ENCODE data around the gene KLLN.
"Not testable (repeated sequence)": the region's sequence is repeated elsewhere in the genome, so short reads cannot be mapped to it uniquely, and the experiment has no call there.

The KLLN gene

DNA sequence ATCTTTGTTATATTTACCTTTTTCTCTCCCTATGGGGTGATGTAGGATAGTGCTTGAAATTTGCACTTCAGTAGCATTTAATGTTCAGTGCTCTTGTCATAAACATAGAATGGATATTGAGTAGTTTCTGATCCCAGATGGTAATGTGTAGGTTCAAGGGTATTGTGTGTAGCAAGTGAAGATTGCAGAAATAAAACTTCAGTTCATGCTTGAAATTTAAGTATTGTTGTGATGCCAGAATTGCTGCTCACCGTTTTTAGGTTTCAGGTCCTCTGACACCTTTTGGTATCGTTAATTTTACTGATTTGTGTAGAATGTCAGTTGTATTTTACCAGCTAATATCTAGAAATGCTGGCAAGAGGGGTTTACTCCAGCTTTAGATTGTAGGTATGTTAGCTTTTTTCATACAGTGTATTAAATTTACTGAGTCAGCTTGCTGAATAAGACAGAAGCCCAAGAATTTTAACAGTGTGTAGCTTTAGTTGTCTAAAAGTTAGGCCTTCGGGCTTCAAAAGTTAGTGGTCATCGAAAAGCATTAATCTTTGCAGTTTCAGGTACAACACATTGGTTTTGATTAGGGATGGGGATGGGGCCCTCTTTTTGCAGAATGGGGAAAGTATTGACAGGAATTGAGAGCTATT lies 2.0 kb upstream of the KLLN start:
- H3K9me3 ChIP-seq (ENCODE audit: control insufficient read depth in 1 of 2, low read length in 2 of 2), result no peaks in the 10 kb centered on the region
- peak overlapping the region; percentile 98 to 99 for H3K4me3 ChIP-seq (ENCODE audit: low read depth in 1 of 2, low read length in 2 of 2)
- peak overlapping the region; percentile 93 for H3K27ac ChIP-seq (ENCODE audit: low read length)
- no peaks in the 10 kb centered on the region for H3K27me3 ChIP-seq (ENCODE audit: low read depth, low read length)
- peaks cover 4 to 21% of the 10 kb centered on the region in 2 donors for H3K4me1 ChIP-seq (ENCODE audit: control insufficient read depth in 1 of 2, insufficient read depth in 2 of 2, low read length in 2 of 2)
- no peaks in the 10 kb centered on the region for H3K36me3 ChIP-seq (ENCODE audit: control insufficient read depth in 1 of 2, insufficient read depth in 2 of 2, low read length in 2 of 2)

DNA sequence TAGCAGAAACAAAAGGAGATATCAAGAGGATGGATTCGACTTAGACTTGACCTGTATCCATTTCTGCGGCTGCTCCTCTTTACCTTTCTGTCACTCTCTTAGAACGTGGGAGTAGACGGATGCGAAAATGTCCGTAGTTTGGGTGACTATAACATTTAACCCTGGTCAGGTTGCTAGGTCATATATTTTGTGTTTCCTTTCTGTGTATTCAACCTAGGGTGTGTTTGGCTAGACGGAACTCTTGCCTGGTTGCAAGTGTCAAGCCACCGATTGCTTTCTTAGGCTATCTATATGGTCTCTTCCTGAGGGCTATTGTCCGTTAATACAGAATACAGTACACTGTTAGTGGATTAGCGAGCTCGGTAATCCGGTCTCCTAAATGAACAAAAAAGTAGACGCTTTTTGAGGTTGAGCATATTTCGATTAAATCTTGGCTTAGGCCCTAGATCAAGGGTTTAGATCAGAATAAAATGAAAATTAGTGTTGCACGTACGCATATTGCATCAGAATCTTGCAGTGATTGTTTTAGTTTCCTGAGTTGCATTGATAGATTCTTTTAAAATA lies 1.2 kb upstream of the KLLN start:
- Histone ChIP-seq H3K4me3 (ENCODE audit: low read depth in 1 of 2, low read length in 2 of 2) (peak overlapping the region; percentile 98 to 99), H3K9me3 (ENCODE audit: control insufficient read depth in 1 of 2, low read length in 2 of 2) (no peaks in the 10 kb centered on the region), H3K4me1 (ENCODE audit: control insufficient read depth in 1 of 2, insufficient read depth in 2 of 2, low read length in 2 of 2) (peaks cover 0 to 14% of the 10 kb centered on the region in 2 donors), H3K27me3 (ENCODE audit: low read depth, low read length) (no peaks in the 10 kb centered on the region), H3K36me3 (ENCODE audit: control insufficient read depth in 1 of 2, insufficient read depth in 2 of 2, low read length in 2 of 2) (no peaks in the 10 kb centered on the region), H3K27ac (ENCODE audit: low read length) (peak overlapping the region; percentile 93)

DNA sequence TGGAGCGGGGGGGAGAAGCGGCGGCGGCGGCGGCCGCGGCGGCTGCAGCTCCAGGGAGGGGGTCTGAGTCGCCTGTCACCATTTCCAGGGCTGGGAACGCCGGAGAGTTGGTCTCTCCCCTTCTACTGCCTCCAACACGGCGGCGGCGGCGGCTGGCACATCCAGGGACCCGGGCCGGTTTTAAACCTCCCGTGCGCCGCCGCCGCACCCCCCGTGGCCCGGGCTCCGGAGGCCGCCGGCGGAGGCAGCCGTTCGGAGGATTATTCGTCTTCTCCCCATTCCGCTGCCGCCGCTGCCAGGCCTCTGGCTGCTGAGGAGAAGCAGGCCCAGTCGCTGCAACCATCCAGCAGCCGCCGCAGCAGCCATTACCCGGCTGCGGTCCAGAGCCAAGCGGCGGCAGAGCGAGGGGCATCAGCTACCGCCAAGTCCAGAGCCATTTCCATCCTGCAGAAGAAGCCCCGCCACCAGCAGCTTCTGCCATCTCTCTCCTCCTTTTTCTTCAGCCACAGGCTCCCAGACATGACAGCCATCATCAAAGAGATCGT lies 690 bp upstream of the KLLN start:
- H3K36me3 ChIP-seq (ENCODE audit: control insufficient read depth in 1 of 2, insufficient read depth in 2 of 2, low read length in 2 of 2); H3K9me3 ChIP-seq (ENCODE audit: control insufficient read depth in 1 of 2, low read length in 2 of 2); H3K27me3 ChIP-seq (ENCODE audit: low read depth, low read length): not testable (repeated sequence)
- H3K27ac ChIP-seq (ENCODE audit: low read length), result peak overlapping the region; percentile 93
- H3K4me1 ChIP-seq (ENCODE audit: control insufficient read depth in 1 of 2, insufficient read depth in 2 of 2, low read length in 2 of 2), result peaks cover 0 to 11% of the 10 kb centered on the region in 2 donors
- peak overlapping the region; percentile 98 to 99 for H3K4me3 ChIP-seq (ENCODE audit: low read depth in 1 of 2, low read length in 2 of 2)

DNA sequence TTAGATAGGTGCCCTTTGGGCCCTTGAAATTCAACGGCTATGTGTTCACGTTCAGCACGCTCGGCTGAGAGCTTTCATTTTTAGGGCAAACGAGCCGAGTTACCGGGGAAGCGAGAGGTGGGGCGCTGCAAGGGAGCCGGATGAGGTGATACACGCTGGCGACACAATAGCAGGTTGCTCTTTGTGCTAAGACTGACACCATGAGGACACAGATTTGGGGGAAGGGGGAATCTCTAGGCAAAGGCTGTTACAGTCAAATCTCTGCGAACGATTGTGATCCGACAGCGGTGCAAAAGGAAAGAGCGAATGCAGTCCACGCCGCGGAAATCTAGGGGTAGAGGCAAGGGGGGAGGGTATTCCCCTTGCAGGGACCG lies 667 bp downstream of the KLLN start:
- H3K27me3 ChIP-seq (ENCODE audit: low read depth, low read length), result no peaks in the 10 kb centered on the region
- peak overlapping the region; percentile 98 to 99 for H3K4me3 ChIP-seq (ENCODE audit: low read depth in 1 of 2, low read length in 2 of 2)
- H3K36me3 ChIP-seq (ENCODE audit: control insufficient read depth in 1 of 2, insufficient read depth in 2 of 2, low read length in 2 of 2), result no peaks in the 10 kb centered on the region
- no peaks in the 10 kb centered on the region for H3K4me1 ChIP-seq (ENCODE audit: control insufficient read depth in 1 of 2, insufficient read depth in 2 of 2, low read length in 2 of 2)
- peak overlapping the region; percentile 93 for H3K27ac ChIP-seq (ENCODE audit: low read length)
- no peaks in the 10 kb centered on the region for H3K9me3 ChIP-seq (ENCODE audit: control insufficient read depth in 1 of 2, low read length in 2 of 2)

DNA sequence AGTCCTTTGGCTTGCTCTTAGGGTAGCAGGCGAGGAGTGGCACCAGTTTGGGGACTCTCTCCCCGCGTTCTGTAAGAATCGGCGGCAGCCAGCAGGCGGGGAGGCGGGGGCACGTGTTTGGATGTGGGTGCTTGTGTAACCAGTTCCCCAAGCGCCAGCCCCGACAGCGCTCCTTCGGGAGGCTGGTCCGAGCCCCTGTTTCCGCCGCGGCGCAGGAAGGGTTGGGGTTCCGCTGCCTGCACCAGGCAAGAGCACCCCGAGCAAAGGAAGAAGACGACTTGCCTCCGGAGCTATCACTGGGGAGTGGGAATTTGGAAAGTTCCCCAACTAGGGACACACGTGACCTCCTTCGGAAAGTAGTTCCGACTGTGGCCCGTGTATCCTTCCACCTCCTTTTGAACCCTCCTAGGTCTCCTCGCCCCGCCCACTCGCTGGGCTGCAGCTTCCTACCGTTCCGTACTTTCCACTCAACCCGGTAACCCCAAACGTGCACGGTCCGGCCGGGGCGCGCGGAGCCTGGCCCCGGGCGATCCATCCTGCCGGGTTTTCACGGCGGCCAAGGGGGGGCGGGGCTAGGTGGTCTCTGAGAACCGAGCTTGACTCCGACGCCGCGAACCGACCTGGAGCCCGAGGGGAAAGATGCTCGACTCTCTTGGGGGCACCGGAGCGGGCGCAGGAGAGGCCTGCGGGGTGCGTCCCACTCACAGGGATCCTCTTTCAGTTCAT lies 1.2 kb downstream of the KLLN start:
- Histone ChIP-seq H3K27me3 (ENCODE audit: low read depth, low read length) (no peaks in the 10 kb centered on the region), H3K27ac (ENCODE audit: low read length) (peak overlapping the region; percentile 93), H3K4me3 (ENCODE audit: low read depth in 1 of 2, low read length in 2 of 2) (peak overlapping the region; percentile 98 to 99), H3K36me3 (ENCODE audit: control insufficient read depth in 1 of 2, insufficient read depth in 2 of 2, low read length in 2 of 2) (no peaks in the 10 kb centered on the region), H3K4me1 (ENCODE audit: control insufficient read depth in 1 of 2, insufficient read depth in 2 of 2, low read length in 2 of 2) (no peaks in the 10 kb centered on the region), H3K9me3 (ENCODE audit: control insufficient read depth in 1 of 2, low read length in 2 of 2) (no peaks in the 10 kb centered on the region)

DNA sequence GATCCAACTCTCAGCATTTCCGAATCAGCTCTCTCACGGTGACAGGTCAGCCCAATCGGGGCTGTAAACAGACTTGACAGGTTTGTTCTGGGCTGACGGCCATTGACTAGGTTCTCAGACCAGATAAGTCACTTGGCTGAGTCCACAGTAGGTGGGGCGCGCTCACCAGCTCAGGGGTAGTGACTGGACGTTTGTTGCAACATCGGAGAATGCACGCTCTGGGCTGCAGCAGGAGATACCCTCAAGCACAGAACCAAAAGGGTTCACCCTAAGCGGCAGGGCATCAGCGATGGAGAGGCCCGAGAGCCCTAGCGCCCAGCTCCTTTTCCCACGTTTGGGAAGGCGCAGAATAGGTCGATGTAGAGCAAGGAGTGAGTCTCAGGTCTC lies 1.8 kb downstream of the KLLN start:
- Histone ChIP-seq H3K4me3 (ENCODE audit: low read depth in 1 of 2, low read length in 2 of 2) (peak overlapping the region; percentile 98 to 99), H3K27ac (ENCODE audit: low read length) (peak overlapping the region; percentile 93), H3K36me3 (ENCODE audit: control insufficient read depth in 1 of 2, insufficient read depth in 2 of 2, low read length in 2 of 2) (no peaks in the 10 kb centered on the region), H3K27me3 (ENCODE audit: low read depth, low read length) (no peaks in the 10 kb centered on the region), H3K9me3 (ENCODE audit: control insufficient read depth in 1 of 2, low read length in 2 of 2) (no peaks in the 10 kb centered on the region), H3K4me1 (ENCODE audit: control insufficient read depth in 1 of 2, insufficient read depth in 2 of 2, low read length in 2 of 2) (no peaks in the 10 kb centered on the region)

DNA sequence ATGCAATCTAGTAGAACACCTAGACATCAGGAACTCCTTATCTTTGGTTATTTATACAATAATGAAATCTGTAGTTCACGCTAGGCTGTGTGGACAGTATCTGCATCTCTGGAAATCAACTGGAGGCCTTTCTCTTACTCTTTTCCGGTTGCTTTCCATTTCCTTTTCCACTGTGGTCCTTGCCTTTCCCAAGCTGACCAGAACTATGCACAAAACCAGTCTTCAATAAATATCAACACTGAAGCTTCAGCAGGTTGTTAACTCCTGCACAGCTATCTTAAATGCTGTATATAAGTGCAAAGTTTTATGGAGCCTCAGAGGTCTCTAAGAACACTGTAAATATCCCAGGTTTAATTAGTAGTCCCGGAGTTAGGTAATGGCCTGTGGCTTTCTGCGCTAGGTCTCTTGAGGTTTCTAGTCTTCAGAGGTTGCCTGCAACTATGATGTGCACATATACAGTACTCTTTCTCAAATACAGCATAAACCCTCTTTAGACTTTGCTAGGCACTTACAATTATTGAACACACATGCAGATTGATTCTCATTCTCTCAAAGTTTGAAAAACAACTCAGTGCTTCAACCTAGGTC lies 2.4 kb downstream of the KLLN start:
- Histone ChIP-seq H3K27me3 (ENCODE audit: low read depth, low read length) (no peaks in the 10 kb centered on the region), H3K27ac (ENCODE audit: low read length) (no peak overlapping the region), H3K4me1 (ENCODE audit: control insufficient read depth in 1 of 2, insufficient read depth in 2 of 2, low read length in 2 of 2) (no peaks in the 10 kb centered on the region), H3K36me3 (ENCODE audit: control insufficient read depth in 1 of 2, insufficient read depth in 2 of 2, low read length in 2 of 2) (no peaks in the 10 kb centered on the region), H3K4me3 (ENCODE audit: low read depth in 1 of 2, low read length in 2 of 2) (peak overlapping the region; percentile 98 to 99), H3K9me3 (ENCODE audit: control insufficient read depth in 1 of 2, low read length in 2 of 2) (no peaks in the 10 kb centered on the region)

DNA sequence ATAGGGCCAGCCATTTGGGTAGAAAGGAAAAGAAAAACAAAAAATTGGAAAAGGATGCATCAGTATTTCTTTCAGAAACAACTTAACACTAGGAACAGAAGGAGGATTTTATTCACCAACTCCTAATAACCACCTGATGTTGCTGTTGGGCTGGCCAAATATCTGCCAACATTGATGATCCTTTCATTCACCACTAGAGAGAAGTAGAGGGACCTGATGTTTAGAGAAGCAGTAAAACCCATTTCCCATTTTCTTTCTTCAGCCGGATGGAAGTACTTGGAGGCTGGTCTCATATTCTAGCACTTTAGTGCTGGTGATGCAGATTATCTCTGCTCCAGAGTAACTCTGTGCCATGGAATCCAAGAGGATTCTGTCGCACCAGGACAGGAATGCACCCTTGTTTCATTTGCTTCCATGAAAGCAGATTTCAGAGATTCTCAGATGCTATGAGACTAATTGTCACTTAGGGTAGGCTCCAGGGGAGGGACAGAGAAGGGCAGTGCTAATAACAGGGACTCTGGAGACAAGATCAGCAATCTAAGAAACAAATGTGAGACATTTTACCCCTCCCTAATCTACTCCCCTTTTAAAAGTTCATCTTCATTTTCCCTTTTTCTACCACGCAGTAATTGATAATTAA lies 3.1 kb downstream of the KLLN start:
- Histone ChIP-seq H3K27me3 (ENCODE audit: low read depth, low read length) (no peaks in the 10 kb centered on the region), H3K27ac (ENCODE audit: low read length) (no peak overlapping the region), H3K36me3 (ENCODE audit: control insufficient read depth in 1 of 2, insufficient read depth in 2 of 2, low read length in 2 of 2) (no peaks in the 10 kb centered on the region), H3K9me3 (ENCODE audit: control insufficient read depth in 1 of 2, low read length in 2 of 2) (no peaks in the 10 kb centered on the region), H3K4me3 (ENCODE audit: low read depth in 1 of 2, low read length in 2 of 2) (no peak overlapping the region), H3K4me1 (ENCODE audit: control insufficient read depth in 1 of 2, insufficient read depth in 2 of 2, low read length in 2 of 2) (no peaks in the 10 kb centered on the region)

DNA sequence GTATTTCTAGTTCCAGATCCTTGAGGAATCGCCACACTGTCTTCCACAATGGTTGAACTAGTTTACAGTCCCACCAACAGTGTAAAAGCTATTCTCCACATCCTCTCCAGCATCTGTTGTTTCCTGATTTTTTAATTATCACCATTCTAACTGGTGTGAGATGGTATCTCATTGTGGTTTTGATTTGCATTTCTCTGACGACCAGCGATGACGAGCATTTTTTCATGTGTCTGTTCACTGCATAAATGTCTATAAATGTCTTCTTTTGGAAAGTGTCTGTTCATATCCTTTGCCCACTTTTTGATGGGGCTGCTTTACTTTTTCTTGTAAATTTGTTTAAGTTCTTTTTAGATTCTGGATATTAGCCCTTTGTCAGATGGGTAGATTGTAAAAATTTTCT lies 7.7 kb downstream of the KLLN start:
- not testable (repeated sequence) for H3K27me3 ChIP-seq (ENCODE audit: low read depth, low read length); H3K4me1 ChIP-seq (ENCODE audit: control insufficient read depth in 1 of 2, insufficient read depth in 2 of 2, low read length in 2 of 2); H3K9me3 ChIP-seq (ENCODE audit: control insufficient read depth in 1 of 2, low read length in 2 of 2); H3K36me3 ChIP-seq (ENCODE audit: control insufficient read depth in 1 of 2, insufficient read depth in 2 of 2, low read length in 2 of 2); H3K4me3 ChIP-seq (ENCODE audit: low read depth in 1 of 2, low read length in 2 of 2); H3K27ac ChIP-seq (ENCODE audit: low read length)

DNA sequence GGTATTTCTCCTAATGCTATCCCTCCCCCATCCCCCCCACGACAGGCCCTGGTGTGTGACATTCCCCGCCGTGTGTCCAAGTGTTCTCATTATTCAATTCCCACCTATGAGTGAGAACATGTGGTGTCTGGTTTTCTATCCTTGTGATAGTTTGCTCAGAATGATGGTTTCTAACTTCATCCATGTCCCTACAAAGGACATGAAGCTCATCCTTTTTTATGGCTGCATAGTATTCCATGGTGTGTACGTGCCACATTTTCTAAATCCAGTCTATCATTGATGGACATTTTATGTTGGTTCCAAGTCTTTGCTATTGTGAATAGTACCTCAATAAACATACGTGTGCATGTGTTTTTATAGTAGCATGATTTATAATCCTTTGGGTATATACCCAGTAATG lies 8.1 kb downstream of the KLLN start:
- not testable (repeated sequence) for H3K4me3 ChIP-seq (ENCODE audit: low read depth in 1 of 2, low read length in 2 of 2); H3K27ac ChIP-seq (ENCODE audit: low read length); H3K27me3 ChIP-seq (ENCODE audit: low read depth, low read length); H3K36me3 ChIP-seq (ENCODE audit: control insufficient read depth in 1 of 2, insufficient read depth in 2 of 2, low read length in 2 of 2); H3K9me3 ChIP-seq (ENCODE audit: control insufficient read depth in 1 of 2, low read length in 2 of 2); H3K4me1 ChIP-seq (ENCODE audit: control insufficient read depth in 1 of 2, insufficient read depth in 2 of 2, low read length in 2 of 2)

DNA sequence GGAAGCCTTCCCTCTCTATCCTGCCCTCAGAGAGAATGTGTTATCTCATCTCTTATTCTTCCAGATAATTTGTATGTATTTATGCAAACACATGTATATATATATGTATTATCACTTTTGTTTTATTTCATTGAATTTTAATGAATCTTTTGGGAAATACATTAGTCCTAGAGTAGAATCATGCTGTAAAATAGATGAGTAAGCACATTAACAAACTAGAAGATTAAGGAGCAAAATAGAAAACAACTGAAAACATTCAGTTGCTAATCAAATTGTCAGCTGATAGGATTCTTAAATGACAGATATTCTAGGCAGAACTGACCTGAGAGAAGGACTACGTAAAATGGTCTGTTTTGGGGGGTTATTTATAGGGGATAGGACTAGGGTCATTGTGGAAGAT lies 11.2 kb downstream of the KLLN start:
- Histone ChIP-seq H3K4me3 (ENCODE audit: low read depth in 1 of 2, low read length in 2 of 2) (no peak overlapping the region), H3K27ac (ENCODE audit: low read length) (no peak overlapping the region), H3K27me3 (ENCODE audit: low read depth, low read length) (no peaks in the 10 kb centered on the region), H3K36me3 (ENCODE audit: control insufficient read depth in 1 of 2, insufficient read depth in 2 of 2, low read length in 2 of 2) (no peaks in the 10 kb centered on the region), H3K9me3 (ENCODE audit: control insufficient read depth in 1 of 2, low read length in 2 of 2) (no peaks in the 10 kb centered on the region), H3K4me1 (ENCODE audit: control insufficient read depth in 1 of 2, insufficient read depth in 2 of 2, low read length in 2 of 2) (peaks cover 4 to 5% of the 10 kb centered on the region in 2 donors)

Measured in muscle layer of duodenum (tissue), 2 donors.